SK-N-MC (cell line): ENCODE data around the gene POLG.

Experiments used
- EZH2 ChIP-seq: fragments of 200-600 bp; sonication (generic); IDR thresholded peaks from one replicate; pipeline ENCODE4 v1.6.1; 2017; ENCODE audit warnings: antibody characterized with exemption
- FOXP2 ChIP-seq: optimal IDR thresholded peaks from 2 replicates; pipeline ENCODE3; 2011; ENCODE audit warnings: mild to moderate bottlenecking, moderate library complexity; ENCODE audit not compliant: insufficient read depth; ENCODE audit errors: extremely low read length, control extremely low read depth
- POLR2AphosphoS5 ChIP-seq: IDR thresholded peaks from 2 replicates; pipeline ENCODE4 v1.6.1; 2012; ENCODE audit warnings: mild to moderate bottlenecking, low read depth, low read length, borderline replicate concordance

- TF ChIP-seq EZH2: no peak
- peak; percentile 45; the same call in 1 of the 2 replicates for TF ChIP-seq POLR2AphosphoS5
- TF ChIP-seq FOXP2: no peak
These were observed 14.9 kb downstream of the POLG start for GRCh38 chr15:89319678-89320077.
